Measurements from ENCODE around the gene DTNB.

DNA sequence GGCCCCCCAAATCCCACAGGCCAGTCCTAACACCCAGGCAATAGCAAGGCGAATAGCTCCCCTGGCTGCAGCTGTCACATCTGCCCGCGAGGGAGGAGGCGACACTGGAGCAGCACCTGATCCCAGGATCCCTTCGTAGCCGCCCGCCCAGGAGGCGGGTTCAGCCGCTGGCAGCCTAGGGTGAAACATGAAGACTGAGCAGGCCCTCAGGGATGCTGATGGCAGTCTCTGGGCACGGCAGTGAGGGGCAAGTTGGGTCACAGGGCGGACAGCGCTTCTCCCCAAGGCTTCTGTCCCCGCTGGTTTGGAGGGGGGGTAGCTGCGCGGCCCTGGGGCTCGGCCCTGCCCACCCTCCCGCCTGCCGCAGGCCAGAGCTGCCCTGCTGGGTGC lies 333.6 kb downstream of the DTNB start:
- no peak for TF ChIP-seq SIN3A (IDR thresholded peaks at IDR 0.05; ENCODE audit: borderline replicate concordance, insufficient read depth, low read length)
- no peak for TF ChIP-seq TAF1 (IDR thresholded peaks at IDR 0.05; ENCODE audit: borderline replicate concordance, insufficient read depth, low read length)
- no peak for TF ChIP-seq POLR2AphosphoS5 (IDR thresholded peaks at IDR 0.05; ENCODE audit: low read depth, low read length)

All from PFSK-1 (cell line).